A549 (cell line): ENCODE measurements around the gene ATAD2B.

ENCODE experiments used
- CEBPB ChIP-seq, 2 experiments: fragments of >200 bp in 1 of 2; sonication (Bioruptor Twin) in 1 of 2; formaldehyde crosslinking in 1 of 2; IDR thresholded peaks; 2 replicates each; pipeline ENCODE4 v1.6.1; 2012 to 2016
- CTCF ChIP-seq: fragments of >200 bp; sonication (Bioruptor Twin); formaldehyde crosslinking; IDR thresholded peaks from 3 replicates; pipeline ENCODE4 v1.5.1; 2016
- EP300 ChIP-seq, 2 experiments: fragments of >200 bp; sonication (Bioruptor Twin); formaldehyde crosslinking; IDR thresholded peaks; 2 replicates in 1 of 2; 3 replicates in 1 of 2; pipeline ENCODE4 v1.6.1; 2016 to 2017
- GATA3 ChIP-seq: IDR thresholded peaks from 2 replicates; pipeline ENCODE4 v1.6.1; 2012; ENCODE audit warnings: borderline replicate concordance
- HDAC2 ChIP-seq: fragments of 200-600 bp; sonication (generic); IDR thresholded peaks from 2 replicates; pipeline ENCODE4 v1.6.1; 2016
- HES2 ChIP-seq: fragments of >200 bp; sonication (Bioruptor Twin); formaldehyde crosslinking; IDR thresholded peaks from 2 replicates; pipeline ENCODE4 v1.6.1; 2016
- JUNB ChIP-seq: fragments of >200 bp; sonication (Bioruptor Twin); formaldehyde crosslinking; IDR thresholded peaks from 2 replicates; pipeline ENCODE4 v1.6.1; 2016
- MAFK ChIP-seq: fragments of 450-650 bp; IDR thresholded peaks from 2 replicates; pipeline ENCODE4 v1.6.1; 2014; ENCODE audit not compliant: partially characterized antibody
- POLR2A ChIP-seq: IDR thresholded peaks from 2 replicates; pipeline ENCODE4 v1.6.1; 2012; ENCODE audit warnings: mild to moderate bottlenecking, low read length
- POLR2AphosphoS2 ChIP-seq: conservative IDR thresholded peaks from 2 replicates; pipeline ENCODE4 v1.6.1; 2012; ENCODE audit warnings: low read length, improper control_type of control experiment, inconsistent platforms
- REST ChIP-seq: fragments of 200-600 bp; sonication (generic); IDR thresholded peaks from 2 replicates; pipeline ENCODE4 v1.6.1; 2016; ENCODE audit warnings: antibody characterized with exemption, mild to moderate bottlenecking, moderate library complexity
- SMC3 ChIP-seq: fragments of >200 bp; sonication (Bioruptor Twin); formaldehyde crosslinking; IDR thresholded peaks from 3 replicates; pipeline ENCODE4 v1.6.1; 2018; ENCODE audit warnings: inconsistent platforms
- TP53 ChIP-seq: fragments of 250-450 bp; sonication (Bioruptor Pico); IDR thresholded peaks from 2 replicates; pipeline ENCODE4 v1.5.0; 2021; ENCODE audit warnings: mild to moderate bottlenecking, moderate library complexity
- ZNF302 ChIP-seq: fragments of 250-450 bp; sonication (Bioruptor Pico); IDR thresholded peaks from 2 replicates; pipeline ENCODE4 v1.9.0; 2021; ENCODE audit warnings: inconsistent platforms, mild to moderate bottlenecking, moderate library complexity

GRCh38 chr2:23940718-23941620 is 14.0 kb upstream of the ATAD2B start:
- no peak for TF ChIP-seq MAFK
- TF ChIP-seq POLR2A, result no peak
- TF ChIP-seq CEBPB (IDR thresholded peaks at IDR 0.05), result no peak
- no peak for TF ChIP-seq GATA3
- no peak for TF ChIP-seq CTCF
- no peak for TF ChIP-seq HES2
- TF ChIP-seq ZNF302 (CRISPR knock-in tag), result no peak
- TF ChIP-seq POLR2AphosphoS2, result no peak
- TF ChIP-seq TP53 (CRISPR knock-in tag), result no peak
- no peak for TF ChIP-seq REST
- TF ChIP-seq JUNB, result no peak
- no peak for TF ChIP-seq SMC3
- no peak for TF ChIP-seq EP300 (IDR thresholded peaks at IDR 0.05)
- TF ChIP-seq HDAC2, result no peak
